HepG2 (cell line): ENCODE results near the gene MRPL51. TPM values are rescaled to one million over a fixed set of nuclear protein-coding genes. Genes with fewer than 3 reads are reported as not detected.
A peak's percentile ranks its signal among the peaks of the same experiment; 100 is the strongest.

Source experiments
- HMG20B ChIP-seq: conservative IDR thresholded peaks from 2 replicates; pipeline ENCODE4 v1.6.1; 2016; ENCODE audit warnings: missing genetic modification reagents, missing compliant biosample characterization
- KMT2A ChIP-seq: sonication (generic); formaldehyde crosslinking; IDR thresholded peaks from 2 replicates; pipeline ENCODE4 v1.4.0; 2020; ENCODE audit warnings: missing genetic modification reagents
- MYC ChIP-seq: sonication (generic); formaldehyde crosslinking; IDR thresholded peaks from 2 replicates; pipeline ENCODE4 v1.9.0; 2021; ENCODE audit warnings: missing genetic modification reagents, borderline replicate concordance
- PHB2 ChIP-seq: fragments of 450-650 bp; IDR thresholded peaks from 2 replicates; pipeline ENCODE4 v1.6.1; 2018; ENCODE audit not compliant: partially characterized antibody
- SRSF1 ChIP-seq: fragments of 200-400 bp; formaldehyde crosslinking; optimal IDR thresholded peaks from 2 replicates; pipeline ENCODE3; 2017; ENCODE audit warnings: mild to moderate bottlenecking, low read depth, low read length, moderate library complexity
- TBL1XR1 ChIP-seq: fragments of 150-350 bp; IDR thresholded peaks from 2 replicates; pipeline ENCODE4 v1.6.1; 2014; ENCODE audit warnings: borderline replicate concordance, low read length; ENCODE audit not compliant: partially characterized antibody
- ZFP82 ChIP-seq: sonication (generic); formaldehyde crosslinking; IDR thresholded peaks from 2 replicates; pipeline ENCODE4 v1.5.1; 2020; ENCODE audit warnings: mild to moderate bottlenecking, missing genetic modification reagents, borderline replicate concordance
- ZKSCAN5 ChIP-seq: sonication (generic); formaldehyde crosslinking; IDR thresholded peaks from 2 replicates; pipeline ENCODE4 v1.5.1; 2020; ENCODE audit warnings: mild to moderate bottlenecking, missing genetic modification reagents
- ZNF33A ChIP-seq: sonication (generic); formaldehyde crosslinking; IDR thresholded peaks from 2 replicates; pipeline ENCODE4 v1.5.1; 2020; ENCODE audit warnings: missing genetic modification reagents, mild to moderate bottlenecking, moderate library complexity, borderline replicate concordance
- ZNF564 ChIP-seq: sonication (generic); formaldehyde crosslinking; IDR thresholded peaks from 2 replicates; pipeline ENCODE4 v1.8.1; 2023; ENCODE audit warnings: mild to moderate bottlenecking, missing genetic modification reagents
- ZNF761 ChIP-seq: sonication (generic); formaldehyde crosslinking; conservative IDR thresholded peaks from 2 replicates; pipeline ENCODE4 v1.4.0; 2020; ENCODE audit warnings: mild to moderate bottlenecking, missing genetic modification reagents
- ZNF775 ChIP-seq: sonication (generic); formaldehyde crosslinking; IDR thresholded peaks from 2 replicates; pipeline ENCODE4 v1.4.0; 2020; ENCODE audit warnings: missing genetic modification reagents, mild to moderate bottlenecking, moderate library complexity, borderline replicate concordance
- polyA plus RNA-seq, 8 experiments: library from polyadenylated mRNA; depleted of rRNA in 3 of 8; stranded (reverse) in 7 of 8; unstranded in 1 of 8; fragments of >200 nt; fragmentation: Illumina TruSeq in 4 of 8; extraction: Trizol in 4 of 8; gene quantifications; 2 replicates each; pipeline versions ENCODE4 v1.2.1 to v1.2.3, GENCODE V29; 2011 to 2016; ENCODE audit warnings: low read depth in 4 of 8, missing spikeins in 1 of 8, mixed read lengths in 1 of 8; ENCODE audit not compliant: insufficient read depth in 1 of 8
- total RNA-seq, 5 experiments: library from RNA; depleted of rRNA; stranded (reverse); fragments of >200 nt; fragmentation: Illumina TruSeq; extraction: Trizol; gene quantifications; 2 replicates each; pipeline ENCODE4 v1.2.3, GENCODE V29; 2016; ENCODE audit warnings: low read depth in 1 of 5
- TF ChIP-seq, protein P1 (sequence below): sonication (generic); formaldehyde crosslinking; IDR thresholded peaks from 2 replicates; pipeline ENCODE4 v1.4.0; 2020; ENCODE audit warnings: mild to moderate bottlenecking, missing genetic modification reagents
- TF ChIP-seq, protein P2 (sequence below): sonication (generic); formaldehyde crosslinking; conservative IDR thresholded peaks from 2 replicates; pipeline ENCODE4 v1.8.0; 2022; ENCODE audit warnings: low read depth, missing genetic modification reagents
- TF ChIP-seq, protein P3 (sequence below): sonication (generic); formaldehyde crosslinking; IDR thresholded peaks from 2 replicates; pipeline ENCODE4 v1.5.0; 2020; ENCODE audit warnings: mild to moderate bottlenecking, missing genetic modification reagents
- TF ChIP-seq, protein P4 (sequence below): sonication (generic); formaldehyde crosslinking; IDR thresholded peaks from 2 replicates; pipeline ENCODE4 v1.4.0; 2020; ENCODE audit warnings: missing genetic modification reagents
- TF ChIP-seq, protein P5 (sequence below): IDR thresholded peaks from 2 replicates; pipeline ENCODE4 v1.6.1; 2016; ENCODE audit warnings: missing biosample characterization, missing genetic modification reagents, low read depth
- TF ChIP-seq, protein P6 (sequence below): sonication (generic); formaldehyde crosslinking; IDR thresholded peaks from 2 replicates; pipeline ENCODE4 v1.8.0; 2022; ENCODE audit warnings: low read depth, missing genetic modification reagents

The MRPL51 gene
- total and polyA plus RNA-seq, 2 of the 13 experiments (the other 11 are each of a cell fraction or from before 2014, with no cell fraction given), result 64.8 to 278 TPM

DNA sequence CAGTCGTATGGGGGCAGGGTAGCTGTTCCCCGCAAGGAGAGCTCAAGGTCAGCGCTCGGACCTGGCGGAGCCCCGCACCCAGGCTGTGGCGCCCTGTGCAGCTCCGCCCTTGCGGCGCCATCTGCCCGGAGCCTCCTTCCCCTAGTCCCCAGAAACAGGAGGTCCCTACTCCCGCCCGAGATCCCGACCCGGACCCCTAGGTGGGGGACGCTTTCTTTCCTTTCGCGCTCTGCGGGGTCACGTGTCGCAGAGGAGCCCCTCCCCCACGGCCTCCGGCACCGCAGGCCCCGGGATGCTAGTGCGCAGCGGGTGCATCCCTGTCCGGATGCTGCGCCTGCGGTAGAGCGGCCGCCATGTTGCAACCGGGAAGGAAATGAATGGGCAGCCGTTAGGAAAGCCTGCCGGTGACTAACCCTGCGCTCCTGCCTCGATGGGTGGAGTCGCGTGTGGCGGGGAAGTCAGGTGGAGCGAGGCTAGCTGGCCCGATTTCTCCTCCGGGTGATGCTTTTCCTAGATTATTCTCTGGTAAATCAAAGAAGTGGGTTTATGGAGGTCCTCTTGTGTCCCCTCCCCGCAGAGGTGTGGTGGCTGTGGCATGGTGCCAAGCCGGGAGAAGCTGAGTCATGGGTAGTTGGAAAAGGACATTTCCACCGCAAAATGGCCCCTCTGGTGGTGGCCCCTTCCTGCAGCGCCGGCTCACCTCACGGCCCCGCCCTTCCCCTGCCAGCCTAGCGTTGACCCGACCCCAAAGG lies 42.1 kb upstream of the MRPL51 start (continued):
- no peak for TF ChIP-seq PHB2
- peak; percentile 53; the same call in 1 of the 2 replicates for TF ChIP-seq MYC (CRISPR knock-in tag)
- TF ChIP-seq, protein P1, sequence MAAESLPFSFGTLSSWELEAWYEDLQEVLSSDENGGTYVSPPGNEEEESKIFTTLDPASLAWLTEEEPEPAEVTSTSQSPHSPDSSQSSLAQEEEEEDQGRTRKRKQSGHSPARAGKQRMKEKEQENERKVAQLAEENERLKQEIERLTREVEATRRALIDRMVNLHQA (CRISPR knock-in tag), result no peak
- no peak for TF ChIP-seq ZNF775 (CRISPR knock-in tag)
- TF ChIP-seq ZFP82 (CRISPR knock-in tag), result no peak
- no peak for TF ChIP-seq HMG20B (CRISPR knock-in tag)
- TF ChIP-seq ZNF564 (CRISPR knock-in tag), result 0 out of 2 replicates have a peak, but pooled peaks have one; percentile 48
- TF ChIP-seq, protein P2, sequence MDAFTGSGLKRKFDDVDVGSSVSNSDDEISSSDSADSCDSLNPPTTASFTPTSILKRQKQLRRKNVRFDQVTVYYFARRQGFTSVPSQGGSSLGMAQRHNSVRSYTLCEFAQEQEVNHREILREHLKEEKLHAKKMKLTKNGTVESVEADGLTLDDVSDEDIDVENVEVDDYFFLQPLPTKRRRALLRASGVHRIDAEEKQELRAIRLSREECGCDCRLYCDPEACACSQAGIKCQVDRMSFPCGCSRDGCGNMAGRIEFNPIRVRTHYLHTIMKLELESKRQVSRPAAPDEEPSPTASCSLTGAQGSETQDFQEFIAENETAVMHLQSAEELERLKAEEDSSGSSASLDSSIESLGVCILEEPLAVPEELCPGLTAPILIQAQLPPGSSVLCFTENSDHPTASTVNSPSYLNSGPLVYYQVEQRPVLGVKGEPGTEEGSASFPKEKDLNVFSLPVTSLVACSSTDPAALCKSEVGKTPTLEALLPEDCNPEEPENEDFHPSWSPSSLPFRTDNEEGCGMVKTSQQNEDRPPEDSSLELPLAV (CRISPR knock-in tag), result no peak
- TF ChIP-seq SRSF1, result no peak
- 0 out of 2 replicates have a peak, but pooled peaks have one; percentile 53 for TF ChIP-seq ZKSCAN5
- TF ChIP-seq ZNF761 (CRISPR knock-in tag), result no peak
- no peak for TF ChIP-seq TBL1XR1
- no peak for TF ChIP-seq KMT2A
- TF ChIP-seq, protein P3, sequence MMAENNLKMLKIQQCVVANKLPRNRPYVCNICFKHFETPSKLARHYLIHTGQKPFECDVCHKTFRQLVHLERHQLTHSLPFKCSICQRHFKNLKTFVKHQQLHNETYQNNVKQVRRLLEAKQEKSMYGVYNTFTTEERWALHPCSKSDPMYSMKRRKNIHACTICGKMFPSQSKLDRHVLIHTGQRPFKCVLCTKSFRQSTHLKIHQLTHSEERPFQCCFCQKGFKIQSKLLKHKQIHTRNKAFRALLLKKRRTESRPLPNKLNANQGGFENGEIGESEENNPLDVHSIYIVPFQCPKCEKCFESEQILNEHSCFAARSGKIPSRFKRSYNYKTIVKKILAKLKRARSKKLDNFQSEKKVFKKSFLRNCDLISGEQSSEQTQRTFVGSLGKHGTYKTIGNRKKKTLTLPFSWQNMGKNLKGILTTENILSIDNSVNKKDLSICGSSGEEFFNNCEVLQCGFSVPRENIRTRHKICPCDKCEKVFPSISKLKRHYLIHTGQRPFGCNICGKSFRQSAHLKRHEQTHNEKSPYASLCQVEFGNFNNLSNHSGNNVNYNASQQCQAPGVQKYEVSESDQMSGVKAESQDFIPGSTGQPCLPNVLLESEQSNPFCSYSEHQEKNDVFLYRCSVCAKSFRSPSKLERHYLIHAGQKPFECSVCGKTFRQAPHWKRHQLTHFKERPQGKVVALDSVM, result no peak
- TF ChIP-seq ZNF33A (CRISPR knock-in tag), result 0 out of 2 replicates have a peak, but pooled peaks have one; percentile 38
- TF ChIP-seq, protein P4, sequence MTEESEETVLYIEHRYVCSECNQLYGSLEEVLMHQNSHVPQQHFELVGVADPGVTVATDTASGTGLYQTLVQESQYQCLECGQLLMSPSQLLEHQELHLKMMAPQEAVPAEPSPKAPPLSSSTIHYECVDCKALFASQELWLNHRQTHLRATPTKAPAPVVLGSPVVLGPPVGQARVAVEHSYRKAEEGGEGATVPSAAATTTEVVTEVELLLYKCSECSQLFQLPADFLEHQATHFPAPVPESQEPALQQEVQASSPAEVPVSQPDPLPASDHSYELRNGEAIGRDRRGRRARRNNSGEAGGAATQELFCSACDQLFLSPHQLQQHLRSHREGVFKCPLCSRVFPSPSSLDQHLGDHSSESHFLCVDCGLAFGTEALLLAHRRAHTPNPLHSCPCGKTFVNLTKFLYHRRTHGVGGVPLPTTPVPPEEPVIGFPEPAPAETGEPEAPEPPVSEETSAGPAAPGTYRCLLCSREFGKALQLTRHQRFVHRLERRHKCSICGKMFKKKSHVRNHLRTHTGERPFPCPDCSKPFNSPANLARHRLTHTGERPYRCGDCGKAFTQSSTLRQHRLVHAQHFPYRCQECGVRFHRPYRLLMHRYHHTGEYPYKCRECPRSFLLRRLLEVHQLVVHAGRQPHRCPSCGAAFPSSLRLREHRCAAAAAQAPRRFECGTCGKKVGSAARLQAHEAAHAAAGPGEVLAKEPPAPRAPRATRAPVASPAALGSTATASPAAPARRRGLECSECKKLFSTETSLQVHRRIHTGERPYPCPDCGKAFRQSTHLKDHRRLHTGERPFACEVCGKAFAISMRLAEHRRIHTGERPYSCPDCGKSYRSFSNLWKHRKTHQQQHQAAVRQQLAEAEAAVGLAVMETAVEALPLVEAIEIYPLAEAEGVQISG (CRISPR knock-in tag), result 0 out of 2 replicates have a peak, but pooled peaks have one; percentile 15
- TF ChIP-seq, protein P5, sequence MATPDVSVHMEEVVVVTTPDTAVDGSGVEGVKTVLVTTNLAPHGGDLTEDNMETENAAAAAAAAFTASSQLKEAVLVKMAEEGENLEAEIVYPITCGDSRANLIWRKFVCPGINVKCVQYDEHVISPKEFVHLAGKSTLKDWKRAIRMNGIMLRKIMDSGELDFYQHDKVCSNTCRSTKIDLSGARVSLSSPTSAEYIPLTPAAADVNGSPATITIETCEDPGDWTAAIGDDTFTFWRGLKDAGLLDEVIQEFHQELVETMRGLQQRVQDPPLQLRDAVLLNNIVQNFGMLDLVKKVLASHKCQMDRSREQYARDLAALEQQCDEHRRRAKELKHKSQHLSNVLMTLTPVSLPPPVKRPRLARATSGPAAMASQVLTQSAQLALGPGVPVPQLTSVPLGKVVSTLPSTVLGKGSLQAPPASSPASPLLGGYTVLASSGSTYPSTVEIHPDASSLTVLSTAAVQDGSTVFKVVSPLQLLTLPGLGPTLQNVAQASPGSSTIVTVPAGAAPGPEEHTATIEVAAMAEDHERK (CRISPR knock-in tag), result no peak
- TF ChIP-seq, protein P6, sequence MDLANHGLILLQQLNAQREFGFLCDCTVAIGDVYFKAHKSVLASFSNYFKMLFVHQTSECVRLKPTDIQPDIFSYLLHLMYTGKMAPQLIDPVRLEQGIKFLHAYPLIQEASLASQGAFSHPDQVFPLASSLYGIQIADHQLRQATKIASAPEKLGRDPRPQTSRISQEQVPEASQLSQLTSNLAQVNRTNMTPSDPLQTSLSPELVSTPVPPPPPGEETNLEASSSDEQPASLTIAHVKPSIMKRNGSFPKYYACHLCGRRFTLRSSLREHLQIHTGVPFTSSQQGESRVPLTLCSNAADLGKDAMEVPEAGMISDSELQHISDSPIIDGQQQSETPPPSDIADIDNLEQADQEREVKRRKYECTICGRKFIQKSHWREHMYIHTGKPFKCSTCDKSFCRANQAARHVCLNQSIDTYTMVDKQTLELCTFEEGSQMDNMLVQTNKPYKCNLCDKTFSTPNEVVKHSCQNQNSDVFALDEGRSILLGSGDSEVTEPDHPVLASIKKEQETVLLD (CRISPR knock-in tag), result peak; percentile 45; the same call in 1 of the 2 replicates
